Progenitor cell of endocrine pancreas (in vitro differentiated cells): Measurements from ENCODE around the gene UGCG. TPM values are rescaled to one million over a fixed set of nuclear protein-coding genes. Genes with fewer than 3 reads are reported as not detected.

ENCODE experiments used
- DNase-seq: peaks from one replicate; pipeline ENCODE4 v3.0.0; 2021; ENCODE audit warnings: low spot score; ENCODE audit not compliant: unreplicated experiment
- H3K27ac Mint-ChIP-seq: 2 replicates; pipeline ENCODE4 v1.8.0; 2021; ENCODE audit warnings: mild to moderate bottlenecking, moderate library complexity, mixed read lengths
- H3K27me3 Mint-ChIP-seq: 2 replicates; pipeline ENCODE4 v1.8.0; 2021; ENCODE audit warnings: mixed read lengths
- H3K36me3 Mint-ChIP-seq: 2 replicates; pipeline ENCODE4 v1.8.0; 2022; ENCODE audit warnings: mixed read lengths; ENCODE audit not compliant: insufficient read depth
- H3K4me1 Mint-ChIP-seq: 2 replicates; pipeline ENCODE4 v1.8.0; 2021; ENCODE audit warnings: low read depth, mixed read lengths
- H3K4me3 Mint-ChIP-seq: 2 replicates; pipeline ENCODE4 v1.8.0; 2021; ENCODE audit warnings: low read depth, mild to moderate bottlenecking, moderate library complexity, mixed read lengths
- H3K9me3 Mint-ChIP-seq: 2 replicates; pipeline ENCODE4 v1.8.0; 2021; ENCODE audit warnings: low read depth, mixed read lengths
- CTCF ChIP-seq: fragments of 200-600 bp; sonication (generic); IDR thresholded peaks from one replicate; pipeline ENCODE4 v1.5.0; 2021; ENCODE audit warnings: antibody characterized with exemption, mild to moderate bottlenecking; ENCODE audit not compliant: unreplicated experiment
- total RNA-seq: library from RNA; stranded (reverse); gene quantifications from 2 replicates; pipeline ENCODE4 v1.2.1, GENCODE V29; 2021

Gene UGCG
- total RNA-seq, 1 donor from 2014 or later: 26.8 TPM

- TF ChIP-seq CTCF: no peak
- H3K4me1 Mint-ChIP-seq: peaks cover 6% of the 10 kb centered on the region
- H3K27ac Mint-ChIP-seq: no peak overlapping the region
- H3K9me3 Mint-ChIP-seq: no peaks in the 10 kb centered on the region
- DNase-seq: no peak
- H3K36me3 Mint-ChIP-seq: no peaks in the 10 kb centered on the region
- H3K4me3 Mint-ChIP-seq: no peak overlapping the region
- H3K27me3 Mint-ChIP-seq: no peaks in the 10 kb centered on the region
Observed at GRCh38 chr9:111891910-111892499, 4.6 kb upstream of the UGCG start.

- no peak for TF ChIP-seq CTCF
- Mint-ChIP-seq H3K27ac (no peak overlapping the region), H3K4me1 (peaks cover 6% of the 10 kb centered on the region)
Observed at GRCh38 chr9:111896942-111897600, 457 bp downstream of the UGCG start.

GRCh38 chr9:111897601-111898137 is 1.1 kb downstream of the UGCG start:
- H3K27me3 Mint-ChIP-seq: no peaks in the 10 kb centered on the region
- DNase-seq: no peak
- H3K4me3 Mint-ChIP-seq: no peak overlapping the region
- H3K4me1 Mint-ChIP-seq: peaks cover 6% of the 10 kb centered on the region
- H3K27ac Mint-ChIP-seq: no peak overlapping the region
- TF ChIP-seq CTCF: no peak
- no peaks in the 10 kb centered on the region for H3K9me3 Mint-ChIP-seq
- no peaks in the 10 kb centered on the region for H3K36me3 Mint-ChIP-seq

More at GRCh38 chr9:111896942-111897600, 457 bp downstream of the UGCG start:
- Mint-ChIP-seq H3K9me3 (no peaks in the 10 kb centered on the region), H3K27me3 (no peaks in the 10 kb centered on the region), H3K36me3 (no peaks in the 10 kb centered on the region), H3K4me3 (peak overlapping the region; percentile 85)
- peak; percentile 43 for DNase-seq

GRCh38 chr9:111898331-111899096 is 1.9 kb downstream of the UGCG start:
- no peak overlapping the region for H3K27ac Mint-ChIP-seq
- no peaks in the 10 kb centered on the region for H3K9me3 Mint-ChIP-seq
- TF ChIP-seq CTCF: no peak
- DNase-seq: no peak
- no peak overlapping the region for H3K4me3 Mint-ChIP-seq
- no peaks in the 10 kb centered on the region for H3K27me3 Mint-ChIP-seq
- no peaks in the 10 kb centered on the region for H3K36me3 Mint-ChIP-seq
- peaks cover 9% of the 10 kb centered on the region for H3K4me1 Mint-ChIP-seq

GRCh38 chr9:111900151-111900857 is 3.7 kb downstream of the UGCG start:
- Mint-ChIP-seq H3K27me3 (no peaks in the 10 kb centered on the region), H3K4me3 (no peak overlapping the region), H3K27ac (no peak overlapping the region), H3K36me3 (no peaks in the 10 kb centered on the region), H3K9me3 (no peaks in the 10 kb centered on the region), H3K4me1 (peaks cover 19% of the 10 kb centered on the region)
- no peak for DNase-seq
- TF ChIP-seq CTCF: no peak
